Measurements from ENCODE around the gene BARHL1.

Gene BARHL1

GRCh38 chr9:132631685-132632084 is 49.3 kb downstream of the BARHL1 start:
- no peak overlapping the region; the same call in 1 of the 2 replicates for H3K27ac ChIP-seq
- TF ChIP-seq CTCF (conservative IDR thresholded peaks at IDR 0.05; ENCODE audit: low read depth) = no peak
- POLR2A ChIA-PET (ENCODE audit: low non-redundant PET) = interaction anchor here (0.6 kb wide), 1 partner anchor 277 kb away, joined by 3 read pairs; the partner anchor contains the start of gene SETX
- DNase-seq (ENCODE audit: low spot score) = no peak
- CTCF ChIA-PET = interaction anchor here (0.6 to 1.2 kb wide), 2 partner anchors 13 to 285 kb away, joined by 3 read pairs; no protein-coding TSS in a partner anchor

GRCh38 chr9:132632413-132633129 is 50.2 kb downstream of the BARHL1 start:
- no peak overlapping the region for H3K27ac ChIP-seq
- TF ChIP-seq CTCF (conservative IDR thresholded peaks at IDR 0.05; ENCODE audit: low read depth) = no peak
- DNase-seq (ENCODE audit: low spot score) = peak; percentile 35
- ChIA-PET POLR2A (ENCODE audit: low non-redundant PET) (no interaction called here), CTCF (interaction anchor here (0.6 to 0.8 kb wide), 2 partner anchors 32 to 805 kb away, joined by 3 read pairs; no protein-coding TSS in a partner anchor)

- POLR2A ChIA-PET (ENCODE audit: low non-redundant PET) = no interaction called here
- H3K27ac ChIP-seq = no peak overlapping the region
- TF ChIP-seq CTCF (conservative IDR thresholded peaks at IDR 0.05; ENCODE audit: low read depth) = no peak
- DNase-seq (ENCODE audit: low spot score) = no peak
- CTCF ChIA-PET = interaction anchor here (1.0 kb wide), 1 partner anchor 11 kb away, joined by 3 read pairs; no protein-coding TSS in a partner anchor
Observed at GRCh38 chr9:132634327-132634726, 51.9 kb downstream of the BARHL1 start.

- no peak overlapping the region for H3K27ac ChIP-seq
- no peak for TF ChIP-seq CTCF (conservative IDR thresholded peaks at IDR 0.05; ENCODE audit: low read depth)
- ChIA-PET POLR2A (ENCODE audit: low non-redundant PET) (no interaction called here), CTCF (no interaction called here)
- no peak for DNase-seq (ENCODE audit: low spot score)
Observed at GRCh38 chr9:132637351-132637750, 54.9 kb downstream of the BARHL1 start.

GRCh38 chr9:132637801-132638200 is 55.4 kb downstream of the BARHL1 start:
- no peak for DNase-seq (ENCODE audit: low spot score)
- no peak for TF ChIP-seq CTCF (conservative IDR thresholded peaks at IDR 0.05; ENCODE audit: low read depth)
- H3K27ac ChIP-seq = no peak overlapping the region
- CTCF ChIA-PET = no interaction called here
- POLR2A ChIA-PET (ENCODE audit: low non-redundant PET) = no interaction called here

GRCh38 chr9:132638240-132638639 is 55.8 kb downstream of the BARHL1 start:
- H3K27ac ChIP-seq = no peak overlapping the region
- POLR2A ChIA-PET (ENCODE audit: low non-redundant PET) = no interaction called here
- CTCF ChIA-PET = no interaction called here
- DNase-seq (ENCODE audit: low spot score) = no peak
- TF ChIP-seq CTCF (conservative IDR thresholded peaks at IDR 0.05; ENCODE audit: low read depth) = no peak
